HepG2 (cell line): Measurements from ENCODE around the gene S100A16.

Source experiments
- POLR2AphosphoS5 ChIP-seq: IDR thresholded peaks from 2 replicates; pipeline ENCODE4 v1.6.1; 2012; ENCODE audit warnings: low read depth, low read length
- ZNF256 ChIP-seq: sonication (generic); formaldehyde crosslinking; conservative IDR thresholded peaks from 2 replicates; pipeline ENCODE4 v1.4.0; 2020; ENCODE audit warnings: missing genetic modification reagents
- TF ChIP-seq, protein P1 (sequence below): sonication (generic); formaldehyde crosslinking; IDR thresholded peaks from 2 replicates; pipeline ENCODE4 v1.4.0; 2020; ENCODE audit warnings: missing genetic modification reagents
- TF ChIP-seq, protein P2 (sequence below): sonication (generic); formaldehyde crosslinking; IDR thresholded peaks from 2 replicates; pipeline ENCODE4 v1.4.0; 2020; ENCODE audit warnings: mild to moderate bottlenecking, missing genetic modification reagents

DNA sequence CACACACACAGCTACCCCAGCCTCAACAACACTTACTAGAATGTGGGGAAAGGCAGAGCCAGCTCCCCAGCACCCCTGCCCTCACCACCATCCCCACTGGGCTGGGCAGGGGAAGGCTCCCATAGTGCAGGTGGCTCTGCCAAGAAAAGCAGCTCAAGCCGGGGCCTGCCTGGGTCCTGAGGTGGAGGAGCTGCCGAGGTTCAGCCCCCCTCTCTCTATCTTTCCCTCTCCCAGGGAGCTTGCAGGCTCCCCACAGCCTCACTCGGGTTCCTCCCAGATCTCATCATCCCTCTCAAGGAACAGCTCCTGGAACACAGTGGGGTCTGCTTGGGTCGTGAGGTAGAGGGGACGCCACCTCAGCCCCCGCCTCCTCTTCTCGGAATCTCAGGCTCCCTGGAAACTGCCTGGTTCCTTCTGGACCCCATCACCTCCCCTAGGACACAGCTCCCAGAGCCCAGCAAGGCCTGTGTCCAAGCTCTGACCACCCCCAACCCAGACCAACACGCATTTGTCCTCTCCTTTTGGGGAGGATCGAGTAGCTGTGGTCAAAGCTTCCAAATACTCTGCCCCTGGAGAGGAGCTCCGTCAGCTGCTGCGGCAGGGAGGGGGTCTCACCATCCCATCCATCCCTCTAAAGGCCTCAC lies 704 bp downstream of the S100A16 start:
- TF ChIP-seq ZNF256 (CRISPR knock-in tag) = no peak
- TF ChIP-seq POLR2AphosphoS5 = no peak
- TF ChIP-seq, protein P1, sequence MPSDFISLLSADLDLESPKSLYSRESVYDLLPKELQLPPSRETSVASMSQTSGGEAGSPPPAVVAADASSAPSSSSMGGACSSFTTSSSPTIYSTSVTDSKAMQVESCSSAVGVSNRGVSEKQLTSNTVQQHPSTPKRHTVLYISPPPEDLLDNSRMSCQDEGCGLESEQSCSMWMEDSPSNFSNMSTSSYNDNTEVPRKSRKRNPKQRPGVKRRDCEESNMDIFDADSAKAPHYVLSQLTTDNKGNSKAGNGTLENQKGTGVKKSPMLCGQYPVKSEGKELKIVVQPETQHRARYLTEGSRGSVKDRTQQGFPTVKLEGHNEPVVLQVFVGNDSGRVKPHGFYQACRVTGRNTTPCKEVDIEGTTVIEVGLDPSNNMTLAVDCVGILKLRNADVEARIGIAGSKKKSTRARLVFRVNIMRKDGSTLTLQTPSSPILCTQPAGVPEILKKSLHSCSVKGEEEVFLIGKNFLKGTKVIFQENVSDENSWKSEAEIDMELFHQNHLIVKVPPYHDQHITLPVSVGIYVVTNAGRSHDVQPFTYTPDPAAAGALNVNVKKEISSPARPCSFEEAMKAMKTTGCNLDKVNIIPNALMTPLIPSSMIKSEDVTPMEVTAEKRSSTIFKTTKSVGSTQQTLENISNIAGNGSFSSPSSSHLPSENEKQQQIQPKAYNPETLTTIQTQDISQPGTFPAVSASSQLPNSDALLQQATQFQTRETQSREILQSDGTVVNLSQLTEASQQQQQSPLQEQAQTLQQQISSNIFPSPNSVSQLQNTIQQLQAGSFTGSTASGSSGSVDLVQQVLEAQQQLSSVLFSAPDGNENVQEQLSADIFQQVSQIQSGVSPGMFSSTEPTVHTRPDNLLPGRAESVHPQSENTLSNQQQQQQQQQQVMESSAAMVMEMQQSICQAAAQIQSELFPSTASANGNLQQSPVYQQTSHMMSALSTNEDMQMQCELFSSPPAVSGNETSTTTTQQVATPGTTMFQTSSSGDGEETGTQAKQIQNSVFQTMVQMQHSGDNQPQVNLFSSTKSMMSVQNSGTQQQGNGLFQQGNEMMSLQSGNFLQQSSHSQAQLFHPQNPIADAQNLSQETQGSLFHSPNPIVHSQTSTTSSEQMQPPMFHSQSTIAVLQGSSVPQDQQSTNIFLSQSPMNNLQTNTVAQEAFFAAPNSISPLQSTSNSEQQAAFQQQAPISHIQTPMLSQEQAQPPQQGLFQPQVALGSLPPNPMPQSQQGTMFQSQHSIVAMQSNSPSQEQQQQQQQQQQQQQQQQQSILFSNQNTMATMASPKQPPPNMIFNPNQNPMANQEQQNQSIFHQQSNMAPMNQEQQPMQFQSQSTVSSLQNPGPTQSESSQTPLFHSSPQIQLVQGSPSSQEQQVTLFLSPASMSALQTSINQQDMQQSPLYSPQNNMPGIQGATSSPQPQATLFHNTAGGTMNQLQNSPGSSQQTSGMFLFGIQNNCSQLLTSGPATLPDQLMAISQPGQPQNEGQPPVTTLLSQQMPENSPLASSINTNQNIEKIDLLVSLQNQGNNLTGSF (CRISPR knock-in tag) = no peak
- TF ChIP-seq, protein P2, sequence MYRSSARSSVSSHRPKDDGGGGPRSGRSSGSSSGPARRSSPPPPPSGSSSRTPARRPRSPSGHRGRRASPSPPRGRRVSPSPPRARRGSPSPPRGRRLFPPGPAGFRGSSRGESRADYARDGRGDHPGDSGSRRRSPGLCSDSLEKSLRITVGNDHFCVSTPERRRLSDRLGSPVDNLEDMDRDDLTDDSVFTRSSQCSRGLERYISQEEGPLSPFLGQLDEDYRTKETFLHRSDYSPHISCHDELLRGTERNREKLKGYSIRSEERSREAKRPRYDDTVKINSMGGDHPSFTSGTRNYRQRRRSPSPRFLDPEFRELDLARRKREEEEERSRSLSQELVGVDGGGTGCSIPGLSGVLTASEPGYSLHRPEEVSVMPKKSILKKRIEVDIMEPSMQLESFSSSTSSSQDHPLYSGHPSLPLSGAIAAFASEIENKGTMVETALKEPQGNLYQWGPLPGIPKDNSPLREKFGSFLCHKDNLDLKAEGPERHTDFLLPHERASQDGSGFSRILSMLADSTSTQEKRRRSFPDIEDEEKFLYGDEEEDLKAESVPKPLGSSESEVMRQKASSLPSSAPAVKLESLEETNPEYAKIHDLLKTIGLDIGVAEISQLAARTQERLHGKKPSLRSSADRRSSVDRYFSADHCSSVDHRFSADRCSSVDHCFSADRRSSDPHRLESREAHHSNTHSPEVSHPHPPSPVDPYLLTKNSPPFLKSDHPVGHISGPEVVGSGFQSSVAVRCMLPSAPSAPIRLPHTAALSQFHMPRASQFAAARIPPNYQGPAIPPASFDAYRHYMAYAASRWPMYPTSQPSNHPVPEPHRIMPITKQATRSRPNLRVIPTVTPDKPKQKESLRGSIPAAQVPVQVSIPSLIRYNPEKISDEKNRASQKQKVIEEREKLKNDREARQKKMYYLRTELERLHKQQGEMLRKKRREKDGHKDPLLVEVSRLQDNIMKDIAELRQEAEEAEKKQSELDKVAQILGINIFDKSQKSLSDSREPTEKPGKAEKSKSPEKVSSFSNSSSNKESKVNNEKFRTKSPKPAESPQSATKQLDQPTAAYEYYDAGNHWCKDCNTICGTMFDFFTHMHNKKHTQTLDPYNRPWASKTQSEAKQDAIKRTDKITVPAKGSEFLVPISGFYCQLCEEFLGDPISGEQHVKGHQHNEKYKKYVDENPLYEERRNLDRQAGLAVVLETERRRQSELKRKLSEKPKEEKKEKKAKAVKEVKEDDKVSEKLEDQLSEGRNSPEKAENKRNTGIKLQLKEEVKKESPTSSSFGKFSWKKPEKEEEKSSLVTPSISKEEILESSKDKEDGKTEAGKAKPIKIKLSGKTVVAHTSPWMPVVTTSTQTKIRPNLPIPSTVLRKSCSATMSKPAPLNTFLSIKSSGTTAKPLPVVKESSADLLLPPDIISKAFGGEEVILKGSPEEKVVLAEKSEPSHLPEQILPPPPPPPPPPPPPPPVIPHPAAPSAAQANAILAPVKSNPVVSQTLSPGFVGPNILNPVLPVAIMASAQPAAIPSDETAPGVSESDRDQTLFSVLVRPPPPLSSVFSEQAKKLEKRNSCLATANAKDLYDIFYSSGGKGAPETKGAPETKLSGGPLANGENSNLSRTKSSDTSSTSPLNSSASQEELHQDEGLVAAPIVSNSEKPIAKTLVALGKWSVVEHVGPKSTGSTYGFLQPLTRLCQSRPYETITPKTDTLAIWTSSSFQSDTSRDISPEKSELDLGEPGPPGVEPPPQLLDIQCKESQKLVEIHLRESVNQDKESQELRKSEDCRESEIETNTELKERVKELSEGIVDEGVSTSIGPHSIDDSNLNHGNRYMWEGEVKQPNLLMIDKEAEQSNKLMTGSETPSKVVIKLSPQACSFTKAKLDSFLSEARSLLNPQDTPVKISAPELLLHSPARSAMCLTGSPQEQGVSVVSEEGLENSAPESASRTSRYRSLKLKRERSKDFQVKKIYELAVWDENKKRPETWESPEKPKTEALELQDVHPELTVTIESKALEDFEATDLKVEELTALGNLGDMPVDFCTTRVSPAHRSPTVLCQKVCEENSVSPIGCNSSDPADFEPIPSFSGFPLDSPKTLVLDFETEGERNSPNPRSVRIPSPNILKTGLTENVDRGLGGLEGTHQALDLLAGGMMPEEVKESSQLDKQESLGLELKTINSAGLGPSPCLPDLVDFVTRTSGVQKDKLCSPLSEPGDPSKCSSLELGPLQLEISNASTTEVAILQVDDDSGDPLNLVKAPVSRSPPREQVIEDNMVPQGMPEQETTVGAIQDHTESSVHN (CRISPR knock-in tag) = no peak
